ENCODE results near the gene AKAP13.
"Not testable (repeated sequence)": the region's sequence is repeated elsewhere in the genome, so short reads cannot be mapped to it uniquely, and the experiment has no call there.

AKAP13 gene

GRCh38 chr15:85580879-85581278, 200.5 kb downstream of the AKAP13 start:
- no peak for DNase-seq

- no peak for DNase-seq
Measured at GRCh38 chr15:85581495-85581894, 201.1 kb downstream of the AKAP13 start.

- DNase-seq = no peak
Measured at GRCh38 chr15:85582131-85583079, 202.0 kb downstream of the AKAP13 start.

- no peak for DNase-seq
Measured at GRCh38 chr15:85583442-85583841, 203.0 kb downstream of the AKAP13 start.

GRCh38 chr15:85583923-85584390, 203.6 kb downstream of the AKAP13 start:
- no peak for DNase-seq

GRCh38 chr15:85584872-85585271, 204.5 kb downstream of the AKAP13 start:
- DNase-seq = no peak

GRCh38 chr15:85586196-85586595, 205.8 kb downstream of the AKAP13 start:
- not testable (repeated sequence) for DNase-seq

GRCh38 chr15:85587707-85588411, 207.5 kb downstream of the AKAP13 start:
- no peak for DNase-seq

GRCh38 chr15:85588677-85589076, 208.3 kb downstream of the AKAP13 start:
- DNase-seq = no peak

GRCh38 chr15:85589851-85590250, 209.4 kb downstream of the AKAP13 start:
- no peak for DNase-seq

GRCh38 chr15:85591622-85592021, 211.2 kb downstream of the AKAP13 start:
- no peak for DNase-seq

- DNase-seq = peak in 1 of 2 experiments; percentile 52
Measured at GRCh38 chr15:85592148-85592547, 211.7 kb downstream of the AKAP13 start.

GRCh38 chr15:85593809-85594445, 213.5 kb downstream of the AKAP13 start:
- no peak for DNase-seq

- no peak for DNase-seq
Measured at GRCh38 chr15:85595804-85596536, 215.6 kb downstream of the AKAP13 start.

GRCh38 chr15:85597155-85597815, 216.9 kb downstream of the AKAP13 start:
- no peak for DNase-seq

- no peak for DNase-seq
Measured at GRCh38 chr15:85598219-85598618, 217.8 kb downstream of the AKAP13 start.

- no peak for DNase-seq
Measured at GRCh38 chr15:85598718-85599398, 218.5 kb downstream of the AKAP13 start.

- DNase-seq = no peak
Measured at GRCh38 chr15:85600001-85600400, 219.6 kb downstream of the AKAP13 start.

GRCh38 chr15:85603160-85603559, 222.8 kb downstream of the AKAP13 start:
- no peak for DNase-seq

GRCh38 chr15:85603703-85604102, 223.3 kb downstream of the AKAP13 start:
- DNase-seq = no peak

GRCh38 chr15:85604194-85604593, 223.8 kb downstream of the AKAP13 start:
- DNase-seq = no peak

Data from NCI-H526 (cell line).